GM12801 (cell line): Measurements from ENCODE around the gene OR4F6.

Experiments used
- CTCF ChIP-seq: IDR thresholded peaks from one replicate; pipeline ENCODE4 v1.5.1; 2011; ENCODE audit warnings: control low read depth; ENCODE audit not compliant: insufficient read length; ENCODE audit errors: extremely low read depth

Gene OR4F6

GRCh38 chr15:101807345-101807945, 4.1 kb downstream of the OR4F6 start:
- no peak for TF ChIP-seq CTCF

GRCh38 chr15:101808201-101808600, 4.9 kb downstream of the OR4F6 start:
- no peak for TF ChIP-seq CTCF

- no peak for TF ChIP-seq CTCF
These were observed 7.1 kb downstream of the OR4F6 start for GRCh38 chr15:101810456-101810855.

GRCh38 chr15:101810876-101811275, 7.6 kb downstream of the OR4F6 start:
- TF ChIP-seq CTCF: no peak

- no peak for TF ChIP-seq CTCF
These were observed 8.6 kb downstream of the OR4F6 start, which contains the start of gene OR4F15 for GRCh38 chr15:101811902-101812301. TSS of gene OR4F15 (plus strand) at chr15:101812202. CDS start at chr15:101818187, 5,985 bp downstream.

GRCh38 chr15:101813803-101814534, 10.7 kb downstream of the OR4F6 start:
- no peak for TF ChIP-seq CTCF

GRCh38 chr15:101820781-101821180, 17.5 kb downstream of the OR4F6 start:
- TF ChIP-seq CTCF: no peak
